Breast epithelium (tissue), 3 donors: ENCODE data around the gene THSD1.
"Not testable (repeated sequence)": the region's sequence is repeated elsewhere in the genome, so short reads cannot be mapped to it uniquely, and the experiment has no call there.

Experiments
- CTCF ChIP-seq, 3 donors: fragments of 450-650 bp; IDR thresholded peaks; one replicate each; pipeline ENCODE4 v1.5.1; 2016 to 2017; ENCODE audit warnings: antibody characterized with exemption in 3 of 3, mild to moderate bottlenecking in 3 of 3, moderate library complexity in 3 of 3
- POLR2A ChIP-seq: fragments of 450-650 bp; IDR thresholded peaks from one replicate; pipeline ENCODE4 v1.6.1; 2016; ENCODE audit warnings: antibody characterized with exemption, mild to moderate bottlenecking, moderate library complexity

GRCh38 chr13:52337828-52338455 is 68.0 kb downstream of the THSD1 start:
- not testable (repeated sequence) for TF ChIP-seq CTCF (IDR thresholded peaks at IDR 0.05); POLR2A
